Tibial artery (tissue), 4 donors: Measurements from ENCODE around the gene AMACR.
"Not testable (repeated sequence)": the region's sequence is repeated elsewhere in the genome, so short reads cannot be mapped to it uniquely, and the experiment has no call there.

ENCODE experiments used
- DNase-seq, 2 donors: peaks; one replicate each; pipeline ENCODE4 v3.0.0-alpha.2; 2019
- H3K27ac ChIP-seq, 2 donors: fragments of 200-600 bp; sonication (generic) in 1 of 2; 1 replicate in 1 of 2; 2 replicates in 1 of 2; pipeline ENCODE4 v1.5.1; 2018 to 2019; ENCODE audit warnings: mild to moderate bottlenecking in 1 of 2
- H3K27me3 ChIP-seq, 2 donors: fragments of 200-600 bp; sonication (generic) in 1 of 2; one replicate each; pipeline versions ENCODE4 v1.5.1 to v1.6.0; 2016 to 2019
- H3K36me3 ChIP-seq, 3 donors: fragments of 200-600 bp; sonication (generic) in 2 of 3; one replicate each; pipeline ENCODE4 v1.5.1; 2016 to 2019; ENCODE audit warnings: mild to moderate bottlenecking in 2 of 3
- H3K4me1 ChIP-seq, 4 donors: fragments of 200-600 bp; sonication (generic) in 2 of 4; 1 replicate in 3 of 4; 2 replicates in 1 of 4; pipeline ENCODE4 v1.5.1; 2016 to 2019
- H3K4me3 ChIP-seq, 2 donors: fragments of 200-600 bp; sonication (generic) in 1 of 2; 1 replicate in 1 of 2; 2 replicates in 1 of 2; pipeline ENCODE4 v1.5.1; 2018 to 2019; ENCODE audit warnings: mild to moderate bottlenecking in 2 of 2
- H3K9me3 ChIP-seq, 3 donors: fragments of 200-600 bp; sonication (generic) in 1 of 3; one replicate each; pipeline ENCODE4 v1.5.1; 2016 to 2019
- CTCF ChIP-seq, 2 experiments: fragments of 200-600 bp in 1 of 2; fragments of 450-650 bp in 1 of 2; IDR thresholded peaks; one replicate each; pipeline ENCODE4 v1.5.1; 2017 to 2019; ENCODE audit warnings: antibody characterized with exemption in 2 of 2, mild to moderate bottlenecking in 1 of 2, moderate library complexity in 1 of 2
- intact Hi-C: fragments of 100-400 bp; cut with DNase I; formaldehyde crosslinking; loops from one replicate; pipeline ENCODE4 v1.15.0; 2023; ENCODE audit warnings: low total_unique reads

AMACR gene

GRCh38 chr5:34013547-34013946 lies 5.7 kb upstream of the AMACR start:
- H3K27ac ChIP-seq = no peak overlapping the region
- no peak for DNase-seq
- TF ChIP-seq CTCF (IDR thresholded peaks at IDR 0.05) = no peak

DNA sequence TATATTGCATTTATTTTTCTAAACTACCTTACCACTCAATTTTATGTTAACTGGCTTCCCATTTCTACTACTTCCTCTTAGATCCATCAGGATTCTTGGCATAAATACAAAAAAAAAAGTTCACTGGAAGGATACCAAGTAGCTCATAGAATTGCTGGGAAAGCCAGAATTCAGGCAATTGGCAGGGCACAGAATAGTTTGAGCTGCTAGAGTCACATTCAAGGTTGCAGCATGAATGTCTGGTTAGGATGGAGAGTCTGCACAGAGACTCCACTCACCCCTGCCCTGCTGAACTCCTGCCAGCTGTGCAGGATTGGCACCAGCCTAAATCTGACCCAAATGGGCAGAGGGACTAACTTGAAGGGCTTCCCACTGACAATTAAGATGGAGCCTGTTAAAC lies 4.9 kb upstream of the AMACR start:
- no peak overlapping the region for H3K4me3 ChIP-seq
- no peak overlapping the region for H3K27ac ChIP-seq
- H3K9me3 ChIP-seq = no peaks in the 10 kb centered on the region
- no peak for TF ChIP-seq CTCF (IDR thresholded peaks at IDR 0.05)
- intact Hi-C loops = no loop called here
- no peak for DNase-seq
- H3K4me1 ChIP-seq = peaks cover 0 to 12% (median 2%) of the 10 kb centered on the region in 4 donors
- H3K27me3 ChIP-seq = no peaks in the 10 kb centered on the region
- no peaks in the 10 kb centered on the region for H3K36me3 ChIP-seq

More at GRCh38 chr5:34013547-34013946, 5.7 kb upstream of the AMACR start:
- H3K9me3 ChIP-seq = no peaks in the 10 kb centered on the region
- H3K27me3 ChIP-seq = no peaks in the 10 kb centered on the region
- H3K36me3 ChIP-seq = no peaks in the 10 kb centered on the region
- H3K4me1 ChIP-seq = peaks cover 0 to 11% (median 2%) of the 10 kb centered on the region in 4 donors
- H3K4me3 ChIP-seq = no peak overlapping the region
- intact Hi-C loops = no loop called here

DNA sequence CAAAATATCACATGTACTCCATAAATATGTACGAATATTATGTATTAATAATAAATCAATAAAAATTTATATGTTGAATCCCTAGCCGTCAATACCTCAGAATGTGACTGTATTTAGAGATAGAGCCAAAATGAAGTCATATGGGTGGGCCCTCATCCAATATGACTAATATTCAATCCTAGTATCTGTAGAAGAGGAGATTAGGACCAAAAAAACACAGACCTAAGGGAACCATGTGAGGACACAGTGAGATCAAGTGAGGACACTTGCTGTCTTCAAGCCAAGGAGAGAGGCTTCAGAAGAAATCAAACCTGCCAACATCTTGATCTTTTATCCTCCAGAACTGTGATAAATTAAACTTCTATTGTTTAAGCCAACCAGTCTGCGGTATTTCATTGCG lies 3.7 kb upstream of the AMACR start:
- H3K36me3 ChIP-seq = no peaks in the 10 kb centered on the region
- intact Hi-C loops = no loop called here
- H3K4me3 ChIP-seq = no peak overlapping the region
- H3K4me1 ChIP-seq = peaks cover 0 to 18% (median 7%) of the 10 kb centered on the region in 4 donors
- no peaks in the 10 kb centered on the region for H3K27me3 ChIP-seq
- no peaks in the 10 kb centered on the region for H3K9me3 ChIP-seq
- H3K27ac ChIP-seq = no peak overlapping the region
- no peak for DNase-seq
- no peak for TF ChIP-seq CTCF (IDR thresholded peaks at IDR 0.05)

- H3K36me3 ChIP-seq, intact Hi-C loops, H3K27ac ChIP-seq, H3K4me3 ChIP-seq, H3K27me3 ChIP-seq, DNase-seq, H3K9me3 ChIP-seq: not testable (repeated sequence)
- H3K4me1 ChIP-seq = peaks cover 0 to 24% (median 10%) of the 10 kb centered on the region in 4 donors
Measured at GRCh38 chr5:34010146-34010545, 2.3 kb upstream of the AMACR start.

GRCh38 chr5:34009610-34010009 lies 1.8 kb upstream of the AMACR start:
- no peak for TF ChIP-seq CTCF (IDR thresholded peaks at IDR 0.05)

GRCh38 chr5:34008802-34009201 lies 952 bp upstream of the AMACR start:
- no peaks in the 10 kb centered on the region for H3K27me3 ChIP-seq
- H3K36me3 ChIP-seq = peaks cover 0 to 3% (median 0%) of the 10 kb centered on the region in 3 donors
- H3K4me3 ChIP-seq = peak overlapping the region; percentile 70 to 91
- TF ChIP-seq CTCF (IDR thresholded peaks at IDR 0.05) = no peak
- H3K9me3 ChIP-seq = no peaks in the 10 kb centered on the region
- intact Hi-C loops = no loop called here
- no peak for DNase-seq
- peak overlapping the region; percentile 89 to 90 for H3K27ac ChIP-seq
- H3K4me1 ChIP-seq = peaks cover 0 to 24% (median 10%) of the 10 kb centered on the region in 4 donors

More at GRCh38 chr5:34009610-34010009, 1.8 kb upstream of the AMACR start:
- intact Hi-C loops = no loop called here
- no peaks in the 10 kb centered on the region for H3K36me3 ChIP-seq
- no peak overlapping the region for H3K27ac ChIP-seq
- no peaks in the 10 kb centered on the region for H3K27me3 ChIP-seq
- H3K4me3 ChIP-seq = no peak overlapping the region
- DNase-seq = no peak
- H3K9me3 ChIP-seq = no peaks in the 10 kb centered on the region
- peaks cover 0 to 24% (median 10%) of the 10 kb centered on the region in 4 donors for H3K4me1 ChIP-seq
